GM12875 (cell line): ENCODE results near the gene SETD2.

ENCODE experiments used
- H3K4me3 ChIP-seq: one replicate; pipeline ENCODE4 v1.5.1; 2011; ENCODE audit warnings: low read depth, low read length, control low read depth
- CTCF ChIP-seq: IDR thresholded peaks from 2 replicates; pipeline ENCODE4 v1.5.1; 2011; ENCODE audit warnings: low read depth, mild to moderate bottlenecking, control low read depth, inconsistent platforms, low read length, moderate library complexity, borderline replicate concordance; ENCODE audit not compliant: insufficient read depth

The SETD2 gene

DNA sequence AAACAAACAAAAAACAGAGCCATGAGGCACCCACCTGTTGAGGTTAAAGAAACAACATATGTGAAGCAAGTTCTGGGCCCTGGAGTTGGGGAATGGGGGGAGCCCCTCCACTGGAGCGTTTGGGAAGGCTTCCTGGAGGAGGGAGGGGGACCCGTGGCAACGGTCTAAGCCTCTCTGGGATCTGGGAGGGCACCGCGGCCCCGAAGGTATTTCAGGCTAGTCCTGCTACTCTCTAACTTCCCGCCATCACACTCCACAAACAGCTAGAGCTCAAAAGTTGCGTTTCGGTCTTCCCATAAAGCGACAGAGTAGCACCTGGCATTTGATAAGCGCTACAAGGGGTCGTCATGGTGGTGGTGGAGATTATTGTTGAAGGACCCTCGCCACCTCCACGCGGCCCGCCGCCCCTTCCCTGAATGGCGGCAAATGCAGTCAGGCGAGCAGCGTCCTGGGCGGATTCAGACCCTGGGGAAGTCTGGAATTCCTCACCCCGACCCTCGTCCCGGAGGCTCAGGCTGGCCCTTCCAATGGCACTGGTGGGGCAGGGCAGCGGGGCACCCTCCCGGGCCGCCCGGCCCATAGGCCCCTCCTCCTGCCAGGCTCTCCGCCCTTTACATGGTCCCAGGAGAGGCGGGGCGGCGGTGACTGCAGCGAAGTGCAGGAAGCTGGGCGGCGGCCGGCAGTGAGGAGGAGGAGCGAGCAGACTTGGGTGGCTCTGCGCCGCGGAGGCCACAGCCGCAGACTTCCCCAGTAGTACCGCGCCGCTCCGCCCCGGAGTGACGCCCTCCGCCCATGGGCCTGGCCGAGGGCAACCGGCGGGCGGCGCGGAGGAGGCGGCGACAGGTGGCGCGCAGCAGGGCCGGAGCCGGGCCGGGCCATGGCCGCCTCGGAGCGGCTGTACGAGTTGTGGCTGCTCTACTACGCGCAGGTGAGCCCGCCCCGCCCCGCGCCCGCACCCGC, 184.6 kb downstream of the SETD2 start, which contains the start of gene NBEAL2:
NBEAL2 (plus strand) TSS at position 682 of the 960 bp plus-strand sequence; CDS start at position 878, 196 bp downstream.
- peak; percentile 13; the same call in 1 of the 2 replicates for TF ChIP-seq CTCF
- H3K4me3 ChIP-seq = peak within 1 kb of the TSS; percentile 89

GRCh38 chr3:46978381-46978780, 185.5 kb downstream of the SETD2 start:
- no peak overlapping the region for H3K4me3 ChIP-seq
- TF ChIP-seq CTCF = no peak

DNA sequence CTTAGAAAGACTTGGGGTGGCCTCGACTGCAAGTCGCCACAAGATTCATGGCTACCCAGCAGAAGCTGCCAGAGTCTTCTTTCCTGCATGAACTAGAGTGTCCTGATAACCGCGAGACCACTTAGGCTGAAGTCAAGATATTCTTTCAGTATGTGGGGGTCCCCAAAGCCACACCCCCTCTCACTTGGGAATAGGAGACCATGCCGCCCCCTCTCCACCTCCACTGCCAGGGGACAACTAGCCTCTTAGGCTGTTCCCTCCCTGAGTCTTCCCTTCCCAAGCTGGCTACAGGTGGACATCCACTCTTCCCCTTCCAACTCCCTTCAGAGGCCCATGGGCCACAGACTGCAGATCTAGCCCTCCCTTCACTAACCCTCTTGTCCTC, 186.1 kb downstream of the SETD2 start:
- no peak for TF ChIP-seq CTCF
- no peak overlapping the region for H3K4me3 ChIP-seq

DNA sequence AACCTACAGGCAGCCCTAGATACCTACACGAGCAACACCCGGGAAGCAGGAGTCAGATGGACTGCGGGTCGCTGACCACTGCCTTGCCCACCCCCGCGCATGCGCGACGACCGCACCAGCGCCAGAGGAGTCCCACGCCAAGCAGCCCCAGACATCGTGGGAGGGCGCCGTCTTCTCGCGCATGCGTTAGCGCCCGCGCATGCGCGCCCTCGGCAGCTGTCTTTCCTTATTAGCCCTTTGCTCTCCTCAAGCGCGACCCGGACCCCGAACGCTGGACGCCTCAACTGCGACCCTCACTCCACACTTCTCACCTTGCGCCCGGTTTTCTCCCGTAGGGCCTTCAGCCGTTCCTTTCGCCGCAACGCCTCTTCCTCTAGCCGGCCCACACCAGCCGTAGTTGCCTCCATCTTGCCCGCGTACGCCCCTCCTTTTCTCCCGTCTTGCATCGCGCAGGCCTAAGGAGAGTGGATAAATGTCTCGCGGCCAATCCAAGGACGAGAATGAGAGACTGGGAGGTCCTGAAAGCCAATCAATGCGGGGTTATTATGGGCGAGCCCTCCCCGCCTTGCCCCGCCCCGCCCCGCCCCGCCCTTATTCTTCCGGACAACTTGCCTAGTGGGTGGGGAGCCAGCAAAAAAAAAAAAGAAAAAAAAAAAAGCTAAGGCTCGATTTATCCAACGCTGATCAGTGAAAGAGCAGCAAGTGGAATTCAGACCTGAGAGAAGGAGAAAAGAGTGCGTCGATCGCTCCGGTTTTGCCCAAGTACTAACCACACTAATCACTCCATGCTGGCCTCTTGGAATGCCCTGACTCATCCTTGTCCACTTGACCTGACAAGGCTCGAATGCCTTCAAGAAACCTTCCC, 187.4 kb downstream of the SETD2 start, which contains the start of gene CCDC12:
CCDC12 (minus strand) TSS at position 420 of the 865 bp plus-strand sequence; CDS start at position 407, 13 bp downstream.
- TF ChIP-seq CTCF = no peak
- peak within 1 kb of the TSS; percentile 100 for H3K4me3 ChIP-seq

DNA sequence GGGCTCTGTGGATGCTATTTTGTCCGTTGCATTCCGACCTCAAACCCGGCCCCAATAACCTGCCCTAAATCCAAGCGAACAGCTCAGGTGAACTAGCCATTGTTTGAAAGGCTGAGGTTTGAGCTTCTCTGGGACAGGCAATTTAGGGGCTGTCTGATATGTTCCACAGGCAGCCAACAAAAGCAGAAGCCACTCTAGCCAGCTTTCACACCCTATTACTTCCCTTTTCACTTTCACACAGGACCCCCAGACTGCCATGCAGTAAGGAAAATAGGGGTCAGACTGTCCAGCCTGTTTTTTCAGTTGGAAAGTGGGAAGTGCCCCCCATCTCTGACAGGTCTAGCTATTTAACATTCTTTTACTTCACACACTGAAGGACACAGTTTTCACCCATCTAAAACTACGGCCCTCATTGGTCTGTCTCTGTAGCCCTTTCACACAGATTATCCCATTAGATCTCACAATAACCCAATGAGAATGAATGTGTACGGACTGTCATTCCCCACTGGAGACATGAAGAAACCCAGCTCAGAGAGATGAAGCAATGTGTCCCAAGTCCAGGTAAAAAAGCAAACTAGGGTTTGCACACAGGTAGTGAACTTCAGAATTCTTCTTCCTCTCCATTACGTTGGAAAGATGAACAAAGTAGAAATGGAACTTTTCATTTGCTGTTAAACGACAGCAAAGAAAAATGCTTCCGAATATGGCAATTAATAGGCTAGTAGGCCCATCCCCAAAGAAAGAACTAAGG, 189.3 kb downstream of the SETD2 start:
- H3K4me3 ChIP-seq = peak overlapping the region; percentile 7
- no peak for TF ChIP-seq CTCF

- H3K4me3 ChIP-seq = no peak overlapping the region
- TF ChIP-seq CTCF = no peak
Observed at GRCh38 chr3:46972396-46972795, 191.5 kb downstream of the SETD2 start.
